ENCODE results near the gene LTC4S.

- no peak for TF ChIP-seq TEAD4 (IDR thresholded peaks at IDR 0.05; ENCODE audit: low read length)
- no peak for TF ChIP-seq TEAD4 (CRISPR knock-in tag; IDR thresholded peaks at IDR 0.05; ENCODE audit: borderline replicate concordance)
- no peak for TF ChIP-seq ZNF316 (IDR thresholded peaks at IDR 0.05)
- TF ChIP-seq TEAD1 (CRISPR knock-in tag; IDR thresholded peaks at IDR 0.05): no peak
- no peak for TF ChIP-seq RAD21 (CRISPR knock-in tag; conservative IDR thresholded peaks at IDR 0.05 in 1 of 2, IDR thresholded peaks at IDR 0.05 in 1 of 2)
- no peak for TF ChIP-seq ARHGAP35 (IDR thresholded peaks at IDR 0.05; ENCODE audit: partially characterized antibody)
- no peak for TF ChIP-seq NFYB (IDR thresholded peaks at IDR 0.05; ENCODE audit: extremely low read depth, insufficient read length)
- TF ChIP-seq RERE (CRISPR knock-in tag; IDR thresholded peaks at IDR 0.05; ENCODE audit: borderline replicate concordance): no peak
- TF ChIP-seq ZNF639 (CRISPR knock-in tag; conservative IDR thresholded peaks at IDR 0.05 in 1 of 2, IDR thresholded peaks at IDR 0.05 in 1 of 2): no peak
- TF ChIP-seq POLR2A (conservative IDR thresholded peaks at IDR 0.05): no peak
Observed at GRCh38 chr5:179755022-179755421, 38.8 kb upstream of the LTC4S start.

All from K562 (cell line).